Inflammatory macrophage treated with lipopolysaccharide for 4 hours (primary cell): ENCODE measurements around the gene AP1S3.
"Not testable (repeated sequence)": the region's sequence is repeated elsewhere in the genome, so short reads cannot be mapped to it uniquely, and the experiment has no call there.

ENCODE experiments used
- DNase-seq: peaks from one replicate; pipeline ENCODE4 v3.0.0-alpha.2; 2020

Gene AP1S3

DNA sequence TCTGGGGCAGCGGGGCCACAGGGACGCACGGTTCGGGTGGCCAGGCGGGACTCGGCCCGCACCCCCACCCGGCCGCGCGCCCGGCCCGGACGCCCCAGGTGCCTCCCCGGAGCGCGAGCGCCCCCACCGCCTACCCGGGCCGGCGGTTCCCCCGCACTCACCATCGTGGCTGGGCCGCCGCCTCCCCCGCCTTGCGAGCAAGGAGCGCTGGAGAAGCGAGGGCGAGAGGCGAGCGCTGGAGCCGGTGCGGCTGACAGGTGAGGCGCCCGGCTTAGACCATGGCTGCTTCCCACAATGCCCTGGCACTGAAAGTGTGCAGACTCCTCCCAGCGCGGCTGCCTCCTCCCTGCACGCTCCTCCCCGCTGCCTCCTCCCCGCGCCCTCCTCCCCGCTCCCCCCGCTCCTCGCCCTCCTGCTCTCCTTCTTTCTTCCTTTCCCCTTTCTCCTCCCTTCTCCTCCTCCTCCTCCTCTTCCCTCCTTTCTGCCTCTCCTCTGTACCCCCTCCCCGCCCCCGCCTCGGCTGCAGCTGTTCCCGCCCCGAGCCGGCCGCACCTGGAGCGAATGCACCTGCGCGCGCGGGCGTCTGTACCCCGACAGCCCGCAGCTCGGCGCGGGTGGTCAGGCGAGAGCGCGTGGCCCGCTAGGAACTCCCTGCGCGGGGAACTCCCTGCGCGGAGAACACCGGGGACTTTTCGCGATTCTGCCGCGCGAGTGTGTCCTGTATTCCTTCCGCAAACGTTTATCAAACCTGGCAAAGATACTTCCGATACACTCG lies at the start of gene AP1S3:
AP1S3 (minus strand) TSS at position 296 of the 775 bp plus-strand sequence; CDS start at position 164, 132 bp downstream.
- DNase-seq, result peak; percentile 50

DNA sequence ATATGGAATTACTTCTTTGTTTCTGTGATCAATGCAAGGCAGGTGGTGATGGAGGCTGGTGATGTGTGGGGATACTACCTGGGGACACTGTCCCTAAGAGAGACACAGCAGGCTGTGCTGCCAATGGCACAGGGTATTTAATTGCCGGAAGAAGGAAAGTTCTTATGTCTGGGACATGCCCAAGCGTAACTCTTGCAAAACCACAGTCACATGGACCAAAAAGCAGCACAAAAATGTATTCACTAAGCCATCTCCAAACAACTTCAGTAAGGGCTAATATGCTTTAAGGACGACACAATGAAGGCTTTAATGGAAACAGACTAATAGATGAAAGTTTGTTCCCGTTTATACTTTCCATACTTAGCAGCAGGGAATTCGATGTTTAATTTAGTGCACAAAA lies 49.7 kb upstream of the AP1S3 start:
- DNase-seq, result peak; percentile 73

DNA sequence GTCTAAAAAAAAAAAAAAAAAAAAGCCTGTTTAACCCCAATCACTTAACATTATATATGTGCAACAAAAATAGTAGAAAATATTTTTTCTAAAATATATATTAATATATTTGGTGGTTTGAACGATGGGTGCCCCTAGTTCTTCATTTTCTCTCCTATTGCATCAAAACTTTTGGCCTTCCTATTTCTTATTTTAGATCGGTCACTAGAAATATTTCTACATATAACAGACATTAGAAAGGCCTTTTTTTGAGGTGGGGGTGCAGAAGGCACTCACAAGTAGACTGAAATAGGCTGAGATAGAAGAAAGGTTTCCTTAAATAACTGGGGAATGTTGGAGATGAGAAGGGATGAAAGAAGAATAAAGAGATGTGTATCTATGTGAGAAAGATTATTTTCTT lies 49.3 kb upstream of the AP1S3 start:
- DNase-seq, result peak; percentile 57

DNA sequence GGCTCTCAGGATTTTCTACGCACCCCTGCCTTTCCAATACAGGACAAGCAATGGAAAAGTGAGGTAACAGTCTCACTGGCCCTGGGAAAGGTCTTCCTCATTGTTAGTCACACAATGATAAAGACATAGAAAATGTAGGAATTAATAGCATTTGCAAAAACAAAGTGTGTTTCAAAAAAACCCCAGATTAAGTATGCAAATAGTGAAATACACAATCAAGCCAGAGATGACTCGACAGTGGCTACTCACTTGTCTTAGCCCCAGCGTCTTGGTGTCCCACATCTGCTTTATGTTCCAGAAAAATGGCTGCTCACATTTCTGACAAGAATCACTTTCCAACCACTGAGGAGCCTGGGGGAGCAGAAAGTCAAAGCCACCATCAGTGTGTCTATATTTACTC lies 47.0 kb upstream of the AP1S3 start:
- peak; percentile 76 for DNase-seq

DNA sequence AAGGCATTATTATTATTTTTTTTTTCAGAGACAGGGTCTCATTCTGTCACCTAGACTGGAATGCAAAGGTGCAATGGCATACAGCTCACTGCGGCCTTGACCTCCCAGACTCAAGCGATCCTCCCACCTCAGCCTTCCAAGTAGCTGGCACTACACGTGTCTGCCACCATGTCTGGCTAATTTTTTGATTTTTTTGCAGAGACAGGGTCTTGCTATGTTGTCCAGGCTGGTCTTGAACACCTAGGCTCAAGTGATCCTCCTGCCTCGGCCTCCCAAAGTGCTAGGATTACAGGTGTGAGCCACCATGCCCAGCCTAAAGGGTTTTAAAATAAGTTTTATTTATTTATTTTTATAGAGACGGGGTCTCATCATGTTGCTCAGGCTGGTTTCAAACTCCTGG lies 45.3 kb upstream of the AP1S3 start:
- DNase-seq, result no peak

DNA sequence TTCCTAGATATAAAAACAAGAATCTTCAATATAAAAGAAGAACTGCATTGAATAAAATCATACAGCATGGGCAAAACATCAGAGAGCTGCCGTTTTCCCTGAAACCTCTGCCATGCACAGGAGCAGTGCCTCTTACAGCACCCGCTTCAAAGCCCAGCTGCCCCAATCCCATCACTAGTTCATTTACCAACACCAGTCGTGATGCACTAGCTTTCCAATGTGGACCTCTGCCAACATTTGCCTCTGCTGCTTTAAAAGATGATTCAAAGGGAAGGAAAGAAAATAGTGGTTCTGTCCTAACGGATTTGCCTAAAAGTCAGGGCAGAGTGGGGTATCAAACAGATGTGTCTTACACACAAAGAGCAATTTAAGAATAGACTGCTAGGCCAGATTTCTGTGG lies 43.4 kb upstream of the AP1S3 start:
- no peak for DNase-seq

DNA sequence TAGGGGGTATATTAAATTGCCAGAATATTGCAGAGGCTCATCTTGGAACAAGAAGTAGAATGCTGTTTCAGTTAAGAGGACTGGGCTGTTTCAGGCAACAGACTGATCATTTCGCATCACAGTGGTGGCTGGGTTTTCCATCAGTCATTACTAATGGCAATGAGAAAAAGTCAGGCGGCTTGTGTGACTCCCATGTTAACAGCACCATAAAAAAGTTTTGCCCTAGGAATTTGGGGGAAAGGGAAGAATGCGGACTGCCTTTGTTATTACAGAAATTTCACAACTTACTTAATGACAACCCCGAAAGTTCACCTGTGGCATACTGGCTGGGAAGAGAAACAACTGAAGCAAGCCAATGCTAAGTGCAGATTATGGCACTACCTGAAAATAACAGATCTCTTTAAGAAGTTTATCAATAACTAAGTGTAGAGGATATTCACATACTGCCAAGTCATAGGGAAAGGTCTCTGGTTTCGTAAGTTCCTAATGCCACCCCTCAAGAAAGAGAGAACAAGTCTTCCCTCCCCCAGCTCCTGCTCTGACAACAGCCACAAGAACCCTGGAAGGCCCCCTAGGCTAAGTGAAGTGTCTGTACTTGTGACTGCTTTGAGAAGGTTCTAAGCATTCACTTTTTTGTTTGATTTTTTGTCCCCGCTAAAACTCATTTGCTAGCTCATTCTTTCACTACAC lies 40.5 kb upstream of the AP1S3 start:
- peak; percentile 44 for DNase-seq

DNA sequence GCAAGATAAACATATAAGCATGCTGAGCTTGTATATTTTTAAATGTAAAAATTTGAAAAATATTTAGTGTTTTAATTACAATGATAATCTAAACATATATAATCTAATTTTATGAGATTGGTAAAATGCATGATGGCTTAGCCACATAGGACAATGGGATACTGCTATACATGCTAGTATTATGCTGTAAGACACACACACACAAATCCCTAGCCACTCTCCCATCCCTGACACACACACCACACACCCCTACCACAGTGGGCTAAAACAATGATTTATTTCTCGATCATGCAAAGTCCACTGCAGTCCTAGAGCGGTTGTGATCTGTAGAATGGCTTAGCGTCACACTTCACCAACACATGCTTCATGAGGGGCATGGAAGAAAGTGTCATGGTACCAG lies 36.3 kb upstream of the AP1S3 start:
- no peak for DNase-seq

DNA sequence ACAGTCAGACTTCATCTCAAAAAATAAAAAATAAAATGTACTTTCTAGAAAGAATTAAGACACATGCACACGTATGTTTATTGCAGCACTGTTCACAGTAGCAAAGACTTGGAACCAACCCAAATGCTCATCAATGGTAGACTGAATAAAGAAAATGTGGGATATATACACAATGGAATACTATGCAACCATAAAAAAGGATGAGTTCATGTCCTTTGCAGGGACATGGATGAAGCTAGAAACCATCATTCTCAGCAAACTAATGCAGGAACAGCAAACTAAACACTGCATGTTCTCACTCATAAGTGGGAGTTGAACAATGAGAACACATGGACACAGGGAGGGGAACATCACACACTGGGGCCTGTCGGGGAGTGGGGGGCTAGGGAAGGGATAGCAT lies 35.4 kb upstream of the AP1S3 start:
- DNase-seq, result not testable (repeated sequence)

DNA sequence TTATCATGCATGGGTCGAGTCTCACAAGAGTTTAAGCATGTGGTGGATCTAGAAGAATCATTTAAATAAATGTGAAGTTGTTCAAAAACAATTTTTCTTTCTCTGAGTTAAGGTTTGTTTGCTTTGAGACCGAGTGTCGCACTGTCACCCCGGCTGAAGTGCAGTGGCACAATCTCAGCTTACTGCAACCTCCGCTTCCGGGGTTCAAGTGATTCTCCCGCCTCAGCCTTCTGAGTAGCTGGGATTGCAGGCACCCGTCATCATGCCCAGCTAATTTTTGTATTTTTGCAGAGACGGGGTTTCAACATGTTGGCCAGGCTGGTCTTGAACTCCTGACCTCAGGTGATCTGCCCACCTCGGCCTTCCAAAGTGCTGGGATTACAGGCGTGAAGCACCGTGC lies 34.3 kb upstream of the AP1S3 start:
- not testable (repeated sequence) for DNase-seq

DNA sequence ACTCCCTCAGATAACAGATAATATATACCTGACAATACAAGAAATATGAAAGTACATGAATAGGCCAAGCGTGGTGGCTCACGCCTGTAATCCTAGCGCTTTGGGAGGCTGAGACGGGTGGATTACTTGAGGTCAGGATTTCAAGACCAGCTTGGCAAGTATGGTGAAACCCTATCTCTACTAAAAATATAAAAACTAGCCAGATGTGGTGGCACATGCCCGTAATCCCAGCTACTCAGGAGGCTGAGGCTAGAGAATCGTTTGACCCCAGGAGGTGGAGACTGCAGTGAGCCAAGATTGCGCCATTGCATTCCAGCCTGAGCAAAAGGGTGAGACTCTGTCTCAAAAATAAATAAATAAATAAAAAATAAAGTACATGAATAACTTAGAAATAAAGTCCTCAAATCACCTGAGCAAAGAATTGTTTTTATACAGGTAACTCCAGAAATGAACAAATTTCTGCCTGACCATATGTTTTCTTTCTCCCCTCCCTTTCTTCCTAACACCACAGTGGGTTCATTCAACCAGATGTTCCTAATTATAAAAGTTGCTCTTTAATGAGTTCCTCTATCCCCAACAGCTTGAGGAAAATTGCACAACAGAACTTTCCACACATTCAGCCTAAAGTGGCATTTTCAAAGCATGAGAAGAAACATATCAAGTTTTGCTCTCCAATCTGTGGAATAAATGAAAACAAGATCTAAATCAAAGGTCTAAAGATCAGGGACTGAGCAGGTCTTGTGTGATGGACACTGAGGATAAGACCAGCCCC lies 33.6 kb upstream of the AP1S3 start:
- peak; percentile 66 for DNase-seq

DNA sequence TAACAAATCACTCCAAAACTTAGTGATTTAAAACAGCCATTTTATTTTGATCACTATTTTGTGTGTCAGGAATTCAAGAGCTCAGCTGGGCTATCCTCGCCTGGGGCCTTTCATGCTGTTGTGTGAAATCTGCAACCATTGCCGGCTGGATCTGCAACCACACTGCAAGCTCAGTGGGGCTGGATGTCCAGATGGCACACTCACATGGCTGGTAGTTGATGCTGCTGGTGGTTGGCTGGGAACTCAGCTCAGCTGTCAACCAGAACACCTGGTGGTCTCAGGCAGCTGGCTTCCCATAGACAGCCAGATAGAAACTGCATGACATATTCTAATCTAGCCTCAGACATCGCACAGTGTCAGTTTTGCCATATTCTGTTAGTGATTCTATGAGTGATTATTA lies 30.6 kb upstream of the AP1S3 start:
- DNase-seq, result no peak

DNA sequence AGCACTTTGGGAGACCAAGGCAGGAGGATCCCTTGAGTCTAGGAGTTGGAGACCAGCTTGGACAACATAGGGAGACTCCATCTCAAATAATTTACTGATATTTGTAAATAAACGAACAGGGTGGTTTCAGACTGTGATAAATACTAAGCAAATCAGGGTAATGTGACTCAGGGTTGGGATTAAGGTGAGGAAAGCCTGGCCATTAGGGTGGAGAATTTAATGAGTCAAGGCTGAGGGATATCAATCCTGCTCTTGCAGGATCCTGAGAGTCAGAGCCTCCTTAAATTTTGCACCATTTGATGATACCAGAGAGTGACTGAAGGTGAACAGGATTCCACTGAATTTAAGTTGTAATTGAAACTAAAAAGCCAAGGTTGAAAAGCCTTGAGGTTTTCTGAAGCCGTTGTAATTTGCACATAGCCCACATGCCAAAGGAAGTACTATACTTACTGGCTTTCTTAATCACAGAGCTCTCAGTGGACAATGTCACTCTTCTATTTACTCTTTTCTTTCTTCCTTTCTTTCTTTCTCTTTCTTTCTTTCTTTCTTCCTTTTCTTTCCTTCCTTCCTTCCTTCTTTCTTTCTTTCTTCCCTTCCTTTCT lies 28.6 kb upstream of the AP1S3 start:
- no peak for DNase-seq

DNA sequence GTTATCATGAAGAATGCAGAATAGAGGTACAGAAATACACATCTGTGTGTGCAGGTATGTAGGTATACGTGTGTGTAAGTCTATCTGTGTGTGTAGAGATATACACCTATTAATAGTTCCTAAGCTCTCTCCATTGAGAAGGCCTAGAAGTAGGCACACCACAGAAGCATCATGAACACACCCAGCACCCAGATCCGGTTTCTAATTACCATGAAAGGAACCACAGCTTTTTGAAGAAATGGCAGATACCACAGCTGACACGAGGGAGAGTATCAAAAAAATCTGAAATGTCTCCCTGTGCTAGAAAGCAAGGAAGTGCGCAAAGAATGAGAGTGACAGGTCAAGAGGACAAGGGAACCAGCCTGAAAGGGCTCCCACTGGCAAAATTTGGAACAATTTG lies 27.7 kb upstream of the AP1S3 start:
- no peak for DNase-seq

DNA sequence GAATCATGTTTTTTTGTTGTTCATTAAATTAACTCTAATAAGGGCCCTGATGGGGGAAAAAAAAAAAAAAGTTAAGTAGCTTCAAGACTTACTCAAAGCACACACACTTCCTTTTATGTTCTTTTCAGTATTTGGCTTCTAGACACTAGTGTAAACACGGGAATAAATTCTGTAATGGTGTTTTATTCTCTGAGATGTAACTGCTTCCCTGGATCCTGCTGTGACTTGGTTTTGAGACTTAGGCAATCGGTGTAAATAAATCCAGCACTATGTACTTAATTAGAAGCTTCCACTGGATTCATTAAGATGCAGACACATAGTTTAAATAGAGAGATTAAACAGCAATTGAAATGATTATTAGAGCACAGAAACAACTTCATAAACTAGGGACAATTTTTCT lies 26.1 kb upstream of the AP1S3 start:
- no peak for DNase-seq

DNA sequence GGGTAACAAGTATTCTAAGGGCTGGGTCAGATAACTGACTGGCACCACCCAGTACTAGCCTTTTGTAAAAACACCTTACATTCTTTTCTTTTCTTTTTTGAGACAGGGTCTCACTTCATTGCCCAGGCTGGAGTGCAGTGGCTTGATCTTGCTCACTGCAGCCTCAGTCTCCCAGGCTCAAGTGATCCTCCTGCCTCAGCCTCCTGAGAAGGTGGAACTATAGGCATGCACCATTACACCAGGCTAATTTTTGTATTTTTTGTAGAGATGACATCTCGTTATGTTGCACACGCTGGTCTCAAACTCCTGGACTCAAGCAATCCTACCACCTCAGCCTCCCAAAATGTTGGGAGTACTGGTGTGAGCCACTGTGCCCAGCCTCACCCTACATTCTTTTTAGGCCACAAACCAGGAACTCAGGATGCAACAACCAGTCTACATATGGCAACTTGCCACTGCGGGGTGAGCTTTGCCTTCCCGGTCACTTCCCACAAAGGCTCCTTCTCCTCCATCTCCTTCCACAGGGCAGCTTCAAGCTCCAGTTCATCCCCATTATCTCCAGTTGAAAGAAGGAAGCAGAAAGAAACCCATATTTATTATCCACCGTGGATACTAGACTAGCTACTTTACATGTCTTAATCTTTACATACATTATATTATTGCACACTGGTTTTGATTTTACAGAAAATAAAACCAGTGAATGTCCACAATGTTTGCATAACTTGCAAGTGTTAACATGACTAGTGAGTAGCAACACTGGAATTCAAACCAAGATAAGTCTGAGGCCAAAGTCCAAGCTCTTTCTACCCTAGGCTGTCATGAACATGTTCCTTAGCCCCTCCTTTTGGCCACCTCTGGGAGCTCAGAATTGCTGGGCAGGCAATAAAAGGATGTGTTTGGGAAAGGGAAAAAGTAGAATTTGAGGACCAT lies 23.7 kb upstream of the AP1S3 start:
- no peak for DNase-seq

DNA sequence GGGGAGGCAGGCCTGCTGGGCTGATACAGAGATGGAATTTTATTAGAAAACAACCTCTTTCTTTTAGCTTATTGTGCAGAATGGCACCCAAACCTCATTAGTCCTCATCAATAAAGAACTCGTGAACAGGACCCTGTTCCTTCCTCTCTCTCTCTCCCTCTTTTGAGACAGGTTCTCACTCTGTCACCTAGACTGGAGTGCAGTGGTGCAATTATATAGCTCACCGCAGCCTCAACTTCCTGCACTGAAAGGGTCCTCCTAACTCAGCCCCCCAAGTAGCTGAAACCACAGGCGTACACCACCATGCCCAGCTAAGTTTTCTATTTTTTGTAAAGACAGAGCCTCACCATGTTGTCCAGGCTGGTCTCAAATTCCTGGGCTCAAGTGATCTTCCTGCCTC lies 21.7 kb upstream of the AP1S3 start:
- DNase-seq, result no peak

DNA sequence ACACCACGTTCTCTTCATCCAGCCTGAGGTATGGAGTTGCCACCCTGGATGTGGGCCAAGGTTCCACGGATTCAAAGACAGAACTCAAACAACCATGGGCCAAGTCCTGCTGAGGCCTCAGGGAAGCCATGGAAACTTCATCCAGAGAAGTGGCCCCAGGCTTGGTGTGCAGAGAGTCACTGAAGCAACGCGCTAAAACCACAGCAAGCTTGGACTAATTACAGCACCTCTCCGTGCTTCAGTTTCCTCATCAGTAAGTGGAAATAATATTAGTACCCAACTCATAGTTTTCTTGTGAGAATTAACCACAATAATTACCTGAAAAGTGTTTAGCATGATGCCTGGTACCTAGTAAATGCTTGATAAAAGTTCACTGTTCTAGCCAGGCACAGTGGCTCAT lies 19.2 kb upstream of the AP1S3 start:
- DNase-seq, result no peak

DNA sequence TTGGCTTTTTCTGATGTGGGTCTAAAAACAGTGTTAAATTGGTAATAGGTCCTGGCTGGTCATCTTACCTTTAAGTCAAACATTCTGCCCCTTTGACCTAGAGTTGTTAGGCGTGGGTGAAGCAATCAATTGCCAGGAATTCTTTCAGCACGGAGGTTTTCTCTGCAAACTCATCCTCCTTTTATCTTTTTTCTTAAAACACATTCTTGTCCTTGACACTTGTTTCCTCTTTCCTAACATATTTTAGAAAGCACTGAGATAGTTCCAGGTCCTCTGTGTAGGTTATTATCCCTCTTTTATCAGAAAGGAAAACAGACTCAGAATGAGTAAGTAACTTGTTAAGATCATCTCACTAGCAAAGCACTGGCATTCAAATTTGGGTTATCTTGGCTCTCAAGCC lies 18.6 kb upstream of the AP1S3 start:
- no peak for DNase-seq

DNA sequence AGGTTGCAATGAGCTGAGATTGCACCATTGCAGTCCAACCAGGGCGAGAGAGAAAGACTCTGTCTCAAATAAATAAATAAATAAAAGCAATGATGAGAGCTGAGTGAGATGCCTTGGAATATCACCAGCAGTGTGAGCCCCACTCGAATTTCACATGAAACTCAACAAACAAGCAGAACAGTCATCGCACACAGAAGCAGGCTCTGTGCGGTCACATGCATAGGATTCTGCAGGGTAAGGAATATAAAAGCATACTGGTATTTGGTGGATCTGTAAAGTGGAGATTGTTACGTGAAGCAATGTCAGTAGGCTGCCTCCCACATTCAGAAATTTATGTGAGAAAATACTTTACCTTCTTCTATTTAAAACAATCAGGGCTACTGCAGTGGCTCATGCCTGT lies 18.0 kb upstream of the AP1S3 start:
- DNase-seq, result no peak

DNA sequence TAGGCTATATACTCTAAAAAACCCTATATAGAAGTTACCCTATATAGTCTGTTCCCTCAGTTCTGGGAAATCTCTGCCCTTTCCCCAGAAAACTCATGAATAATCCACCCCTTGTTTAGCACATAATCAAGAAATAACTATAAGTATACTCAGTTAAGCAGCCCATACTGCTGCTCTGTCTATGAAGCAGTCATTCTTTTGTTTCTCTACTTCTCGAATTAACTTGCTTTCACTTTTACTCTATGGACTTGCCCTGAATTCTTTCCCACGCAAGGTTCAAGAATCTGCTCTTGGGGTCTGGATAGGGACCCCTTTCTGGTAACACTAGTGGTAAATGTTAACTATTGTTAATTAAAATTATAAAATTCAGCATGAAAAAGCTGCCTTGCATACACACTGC lies 17.4 kb upstream of the AP1S3 start:
- DNase-seq, result no peak

DNA sequence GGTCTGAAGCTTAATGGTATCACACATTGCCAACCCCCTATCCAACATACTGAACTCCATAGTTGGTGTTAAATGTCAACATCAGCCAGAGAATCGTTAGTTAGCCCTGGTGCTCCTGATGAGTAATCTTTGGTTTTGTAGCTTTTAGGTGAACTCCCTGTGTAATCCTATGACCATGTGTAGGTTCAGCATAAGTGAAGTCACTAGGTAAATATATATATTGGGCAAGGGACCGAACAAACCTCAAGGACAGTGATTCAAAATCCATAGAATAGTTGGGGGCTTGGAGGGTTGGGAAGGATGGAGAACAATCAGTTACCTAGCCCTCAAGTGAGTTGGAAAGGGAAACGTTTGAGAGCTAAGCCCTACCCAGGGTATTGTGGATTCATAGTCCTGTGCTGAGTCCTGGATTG lies 16.0 kb upstream of the AP1S3 start:
- no peak for DNase-seq
